ENCODE results near the gene DPP6. TPM values are rescaled to one million over a fixed set of nuclear protein-coding genes. Genes with fewer than 3 reads are reported as not detected.
A peak's percentile ranks its signal among the peaks of the same experiment; 100 is the strongest.

Gene DPP6
- total and polyA plus RNA-seq, 9 donors = 3.3 to 11.5 (median 4.7) TPM

- no peaks in the 10 kb centered on the region for H3K9me3 ChIP-seq (replicated peaks; ENCODE audit: control insufficient read depth, low read depth, low read length)
- no peak overlapping the region for H3K27ac ChIP-seq (ENCODE audit: low read length)
- no peaks in the 10 kb centered on the region for H3K36me3 ChIP-seq (ENCODE audit: control insufficient read depth, insufficient read depth, low read length)
- WGBS (ENCODE audit: insufficient coverage) = no CpG with 5 or more reads among the region's 3 CpGs
- no peak overlapping the region for H3K4me3 ChIP-seq (ENCODE audit: low read length)
- no peak for DNase-seq
- H3K27me3 ChIP-seq (ENCODE audit: control insufficient read depth, insufficient read depth, low read length) = no peaks in the 10 kb centered on the region
- no peaks in the 10 kb centered on the region for H3K4me1 ChIP-seq (ENCODE audit: control insufficient read depth, insufficient read depth, low read length)
Observed at GRCh38 chr7:154598864-154599263, 546.7 kb downstream of the DPP6 start.

- no peak overlapping the region for H3K4me3 ChIP-seq (ENCODE audit: low read length)
- H3K9me3 ChIP-seq (replicated peaks; ENCODE audit: control insufficient read depth, low read depth, low read length) = no peaks in the 10 kb centered on the region
- H3K27me3 ChIP-seq (ENCODE audit: control insufficient read depth, insufficient read depth, low read length) = no peaks in the 10 kb centered on the region
- H3K4me1 ChIP-seq (ENCODE audit: control insufficient read depth, insufficient read depth, low read length) = no peaks in the 10 kb centered on the region
- DNase-seq = peak; percentile 20
- H3K36me3 ChIP-seq (ENCODE audit: control insufficient read depth, insufficient read depth, low read length) = no peaks in the 10 kb centered on the region
- no CpG with 5 or more reads among the region's 3 CpGs for WGBS (ENCODE audit: insufficient coverage)
- no peak overlapping the region for H3K27ac ChIP-seq (ENCODE audit: low read length)
Observed at GRCh38 chr7:154610903-154611302, 558.7 kb downstream of the DPP6 start.

GRCh38 chr7:154613811-154614210 lies 561.6 kb downstream of the DPP6 start:
- Histone ChIP-seq H3K27ac (ENCODE audit: low read length) (no peak overlapping the region), H3K27me3 (ENCODE audit: control insufficient read depth, insufficient read depth, low read length) (no peaks in the 10 kb centered on the region), H3K36me3 (ENCODE audit: control insufficient read depth, insufficient read depth, low read length) (no peaks in the 10 kb centered on the region), H3K4me1 (ENCODE audit: control insufficient read depth, insufficient read depth, low read length) (no peaks in the 10 kb centered on the region), H3K4me3 (ENCODE audit: low read length) (no peak overlapping the region), H3K9me3 (replicated peaks; ENCODE audit: control insufficient read depth, low read depth, low read length) (no peaks in the 10 kb centered on the region)
- 93% methylated on average over 4 of the region's 7 CpGs for WGBS (ENCODE audit: insufficient coverage)
- DNase-seq = no peak

- 60% methylated on average over 1 of the region's 9 CpGs for WGBS (ENCODE audit: insufficient coverage)
- no peak for DNase-seq
- no peak overlapping the region for H3K27ac ChIP-seq (ENCODE audit: low read length)
- no peak overlapping the region for H3K4me3 ChIP-seq (ENCODE audit: low read length)
- H3K4me1 ChIP-seq (ENCODE audit: control insufficient read depth, insufficient read depth, low read length) = no peaks in the 10 kb centered on the region
- H3K9me3 ChIP-seq (replicated peaks; ENCODE audit: control insufficient read depth, low read depth, low read length) = no peaks in the 10 kb centered on the region
- no peaks in the 10 kb centered on the region for H3K27me3 ChIP-seq (ENCODE audit: control insufficient read depth, insufficient read depth, low read length)
- H3K36me3 ChIP-seq (ENCODE audit: control insufficient read depth, insufficient read depth, low read length) = no peaks in the 10 kb centered on the region
Observed at GRCh38 chr7:154620141-154620755, 568.0 kb downstream of the DPP6 start.

- Histone ChIP-seq H3K9me3 (replicated peaks; ENCODE audit: control insufficient read depth, low read depth, low read length) (no peaks in the 10 kb centered on the region), H3K27me3 (ENCODE audit: control insufficient read depth, insufficient read depth, low read length) (no peaks in the 10 kb centered on the region), H3K4me3 (ENCODE audit: low read length) (no peak overlapping the region), H3K27ac (ENCODE audit: low read length) (no peak overlapping the region), H3K36me3 (ENCODE audit: control insufficient read depth, insufficient read depth, low read length) (no peaks in the 10 kb centered on the region), H3K4me1 (ENCODE audit: control insufficient read depth, insufficient read depth, low read length) (peaks cover 6% of the 10 kb centered on the region)
- no peak for DNase-seq
- no CpG with 5 or more reads among the region's 22 CpGs for WGBS (ENCODE audit: insufficient coverage)
Observed at GRCh38 chr7:154623399-154623798, 571.2 kb downstream of the DPP6 start.

- DNase-seq = peak; percentile 42
- H3K27me3 ChIP-seq (ENCODE audit: control insufficient read depth, insufficient read depth, low read length) = no peaks in the 10 kb centered on the region
- no peak overlapping the region for H3K27ac ChIP-seq (ENCODE audit: low read length)
- no peak overlapping the region for H3K4me3 ChIP-seq (ENCODE audit: low read length)
- WGBS (ENCODE audit: insufficient coverage) = 56% methylated on average over 2 of the region's 5 CpGs
- no peaks in the 10 kb centered on the region for H3K36me3 ChIP-seq (ENCODE audit: control insufficient read depth, insufficient read depth, low read length)
- H3K4me1 ChIP-seq (ENCODE audit: control insufficient read depth, insufficient read depth, low read length) = peaks cover 6% of the 10 kb centered on the region
- no peaks in the 10 kb centered on the region for H3K9me3 ChIP-seq (replicated peaks; ENCODE audit: control insufficient read depth, low read depth, low read length)
Observed at GRCh38 chr7:154627646-154628290, 575.6 kb downstream of the DPP6 start.

GRCh38 chr7:154628556-154628955 lies 576.4 kb downstream of the DPP6 start:
- H3K4me1 ChIP-seq (ENCODE audit: control insufficient read depth, insufficient read depth, low read length) = peaks cover 6% of the 10 kb centered on the region
- no peak overlapping the region for H3K27ac ChIP-seq (ENCODE audit: low read length)
- H3K27me3 ChIP-seq (ENCODE audit: control insufficient read depth, insufficient read depth, low read length) = no peaks in the 10 kb centered on the region
- 93% methylated on average over 2 of the region's 7 CpGs for WGBS (ENCODE audit: insufficient coverage)
- no peaks in the 10 kb centered on the region for H3K36me3 ChIP-seq (ENCODE audit: control insufficient read depth, insufficient read depth, low read length)
- DNase-seq = no peak
- no peak overlapping the region for H3K4me3 ChIP-seq (ENCODE audit: low read length)
- H3K9me3 ChIP-seq (replicated peaks; ENCODE audit: control insufficient read depth, low read depth, low read length) = no peaks in the 10 kb centered on the region

- peaks cover 6% of the 10 kb centered on the region for H3K4me1 ChIP-seq (ENCODE audit: control insufficient read depth, insufficient read depth, low read length)
- no peaks in the 10 kb centered on the region for H3K27me3 ChIP-seq (ENCODE audit: control insufficient read depth, insufficient read depth, low read length)
- H3K4me3 ChIP-seq (ENCODE audit: low read length) = no peak overlapping the region
- 60% methylated on average over 4 of the region's 4 CpGs for WGBS (ENCODE audit: insufficient coverage)
- peaks cover 6% of the 10 kb centered on the region for H3K9me3 ChIP-seq (replicated peaks; ENCODE audit: control insufficient read depth, low read depth, low read length)
- H3K27ac ChIP-seq (ENCODE audit: low read length) = no peak overlapping the region
- DNase-seq = no peak
- no peaks in the 10 kb centered on the region for H3K36me3 ChIP-seq (ENCODE audit: control insufficient read depth, insufficient read depth, low read length)
Observed at GRCh38 chr7:154631162-154631561, 579.0 kb downstream of the DPP6 start.

GRCh38 chr7:154633641-154634040 lies 581.4 kb downstream of the DPP6 start:
- Histone ChIP-seq H3K9me3 (replicated peaks; ENCODE audit: control insufficient read depth, low read depth, low read length) (peaks cover 9% of the 10 kb centered on the region), H3K36me3 (ENCODE audit: control insufficient read depth, insufficient read depth, low read length) (no peaks in the 10 kb centered on the region), H3K27me3 (ENCODE audit: control insufficient read depth, insufficient read depth, low read length) (no peaks in the 10 kb centered on the region), H3K4me1 (ENCODE audit: control insufficient read depth, insufficient read depth, low read length) (no peaks in the 10 kb centered on the region), H3K4me3 (ENCODE audit: low read length) (no peak overlapping the region), H3K27ac (ENCODE audit: low read length) (no peak overlapping the region)
- no peak for DNase-seq
- 90% methylated on average over 2 of the region's 3 CpGs for WGBS (ENCODE audit: insufficient coverage)

- no peaks in the 10 kb centered on the region for H3K36me3 ChIP-seq (ENCODE audit: control insufficient read depth, insufficient read depth, low read length)
- no peaks in the 10 kb centered on the region for H3K4me1 ChIP-seq (ENCODE audit: control insufficient read depth, insufficient read depth, low read length)
- no peak overlapping the region for H3K27ac ChIP-seq (ENCODE audit: low read length)
- H3K4me3 ChIP-seq (ENCODE audit: low read length) = no peak overlapping the region
- 49% methylated on average over 8 of the region's 9 CpGs for WGBS (ENCODE audit: insufficient coverage)
- no peaks in the 10 kb centered on the region for H3K27me3 ChIP-seq (ENCODE audit: control insufficient read depth, insufficient read depth, low read length)
- no peak for DNase-seq
- H3K9me3 ChIP-seq (replicated peaks; ENCODE audit: control insufficient read depth, low read depth, low read length) = peaks cover 9% of the 10 kb centered on the region
Observed at GRCh38 chr7:154638286-154638685, 586.1 kb downstream of the DPP6 start.
